Midbrain (tissue), 1 donor: Measurements from ENCODE around the gene SLMAP.

Experiments
- DNase-seq: peaks from one replicate; lab custom pipeline; 2025; lab: John Stamatoyannopoulos, UW

Gene SLMAP

DNA sequence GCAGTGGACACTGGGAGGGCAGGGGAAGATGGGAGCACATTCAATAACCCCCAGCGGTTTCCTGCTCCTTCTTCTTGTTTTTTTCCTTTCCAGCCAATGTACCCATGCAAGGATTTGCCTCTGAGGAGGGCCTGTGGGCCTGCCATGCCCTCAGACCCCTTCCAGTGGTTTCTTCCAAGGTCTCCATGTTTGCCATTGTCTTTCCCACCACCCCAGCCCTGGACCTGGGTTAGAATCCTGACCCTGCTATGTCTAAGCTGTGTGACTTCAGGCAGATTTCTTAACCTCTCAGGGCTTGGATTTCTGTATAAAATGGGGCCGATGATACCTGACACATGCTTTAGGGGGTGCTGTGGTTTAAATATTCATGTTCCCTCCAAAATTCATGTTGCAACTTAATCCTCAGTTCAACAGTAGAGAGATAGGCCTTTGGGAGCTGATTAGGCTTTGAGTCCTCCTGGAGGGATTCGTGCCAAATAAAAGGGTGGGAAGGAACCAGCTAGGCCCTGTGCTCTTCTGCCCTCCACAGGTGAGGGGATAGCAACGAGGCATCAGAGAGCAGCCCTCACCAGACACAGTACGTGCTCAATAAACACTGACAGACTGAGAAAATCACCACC lies 205.8 kb downstream of the SLMAP start:
- DNase-seq: no peak

DNA sequence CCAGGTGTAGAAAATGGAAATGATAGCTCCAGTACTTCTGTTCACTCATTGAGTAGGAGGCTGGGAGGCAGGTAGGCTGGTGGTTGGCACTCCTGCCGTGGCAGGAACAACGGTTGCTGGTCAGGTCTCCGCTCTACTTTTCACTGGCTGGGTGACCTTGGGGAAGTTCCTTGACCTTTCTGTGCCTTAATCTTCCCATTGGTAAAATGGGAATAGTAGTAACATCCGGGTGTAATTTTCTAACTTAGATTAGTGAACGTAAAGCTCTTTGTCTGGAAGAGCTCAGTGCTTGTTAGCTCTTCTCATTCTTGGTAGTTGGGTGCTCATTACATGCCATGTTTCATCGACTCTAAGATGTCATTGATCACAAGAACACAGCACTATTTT lies 206.3 kb downstream of the SLMAP start:
- DNase-seq: no peak

DNA sequence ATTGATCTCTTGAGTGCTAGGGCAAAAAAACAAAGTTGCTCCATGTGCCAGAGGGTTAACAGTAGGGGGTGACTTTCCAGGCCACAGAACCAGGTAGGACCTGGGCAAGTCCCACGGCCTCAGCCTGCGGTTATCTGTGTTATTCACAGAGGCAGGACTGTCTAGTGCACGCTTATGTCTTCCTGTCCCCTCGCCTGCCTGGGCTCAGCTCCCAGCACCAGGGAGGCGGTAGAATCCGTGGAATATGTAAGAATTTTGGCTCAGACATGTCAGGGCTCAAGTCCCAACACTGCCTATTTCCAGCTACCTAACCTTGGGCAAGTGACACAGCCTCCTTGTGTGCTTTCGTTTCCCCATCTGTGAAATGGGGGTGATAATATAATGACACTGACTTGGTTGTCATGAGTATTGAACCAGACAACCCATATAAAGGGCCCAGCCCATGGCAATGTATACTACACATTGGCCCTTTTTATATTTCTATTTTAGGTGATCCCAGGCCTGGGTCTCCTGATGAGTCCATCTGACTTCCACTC lies 207.8 kb downstream of the SLMAP start:
- DNase-seq: no peak

DNA sequence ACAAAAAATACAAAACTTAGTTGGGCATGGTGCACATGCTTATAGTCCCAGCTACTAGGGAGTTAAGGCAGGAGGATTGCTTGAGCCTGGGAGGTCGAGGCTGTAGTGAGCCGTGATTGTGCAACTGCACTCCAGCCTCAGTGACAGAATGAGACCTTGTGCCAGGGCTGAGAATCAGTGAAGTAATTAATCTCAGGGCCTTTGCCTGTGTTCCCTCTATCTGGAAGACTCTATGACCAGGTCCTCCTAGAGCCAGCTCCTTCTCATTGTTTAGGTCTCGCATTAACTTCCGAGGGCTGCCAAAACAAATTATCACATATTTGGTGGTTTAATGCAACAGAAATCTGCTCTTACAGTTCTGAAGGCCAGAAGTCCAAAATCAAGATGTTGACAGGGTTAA lies 210.7 kb downstream of the SLMAP start:
- no peak for DNase-seq

DNA sequence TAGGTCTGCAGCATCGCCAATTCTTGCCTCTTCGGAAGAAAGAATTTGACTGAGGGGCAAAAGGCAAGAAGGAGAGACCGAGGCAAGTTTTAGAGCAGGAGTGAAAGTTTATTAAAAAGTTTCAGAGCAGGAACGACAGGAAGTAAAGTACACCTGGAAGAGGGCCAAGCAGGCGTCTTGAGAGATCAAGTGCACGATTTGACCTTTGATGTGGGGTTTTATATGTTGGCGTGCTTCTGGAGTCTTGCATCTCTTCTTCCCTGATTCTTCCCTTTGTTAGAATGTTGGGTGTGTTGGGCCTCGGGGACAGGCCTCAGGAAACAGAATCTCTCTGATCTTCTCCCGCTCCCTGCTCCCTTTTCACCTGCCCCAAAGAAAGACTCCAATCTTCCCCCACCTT lies 211.5 kb downstream of the SLMAP start:
- no peak for DNase-seq

DNA sequence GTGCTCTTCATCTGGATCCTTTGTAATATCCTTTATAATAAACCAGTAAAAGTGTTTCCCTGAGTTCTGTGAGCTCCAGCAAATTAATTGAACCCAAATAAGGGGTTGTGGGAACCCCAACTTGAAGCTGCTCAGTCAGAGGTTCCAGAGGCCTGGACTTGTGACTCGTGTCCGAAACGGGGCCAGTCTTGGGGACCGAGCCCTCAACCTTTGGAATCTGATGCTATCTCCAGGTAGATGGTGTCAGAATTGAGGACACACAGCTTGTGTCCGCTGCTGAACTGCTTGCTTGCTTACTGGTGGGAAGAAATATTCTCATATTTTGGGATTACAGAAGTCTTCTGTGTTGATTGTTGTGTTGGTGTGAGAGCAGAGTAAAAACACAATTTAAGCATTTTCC lies 212.4 kb downstream of the SLMAP start:
- DNase-seq: no peak

DNA sequence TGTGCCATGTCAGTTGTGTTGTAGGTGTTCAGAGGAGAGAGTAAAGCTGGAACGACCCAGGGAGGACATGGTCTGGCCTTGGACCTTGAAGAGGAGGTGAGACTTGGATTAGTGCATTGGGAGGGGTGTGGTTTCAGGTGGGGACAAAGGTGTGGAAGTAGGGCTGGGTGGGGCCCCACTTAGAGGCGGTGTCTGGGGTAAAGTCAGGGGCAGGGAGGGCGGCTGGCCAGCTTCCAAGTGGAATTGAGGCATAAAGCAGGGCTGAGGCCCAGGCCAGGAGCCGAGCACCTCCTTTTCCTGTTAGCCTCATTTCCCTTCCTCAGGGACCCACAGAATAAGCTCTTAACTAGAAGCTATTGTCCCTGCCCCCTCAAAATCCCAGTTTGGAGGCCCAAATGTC lies 215.9 kb downstream of the SLMAP start:
- DNase-seq: no peak

DNA sequence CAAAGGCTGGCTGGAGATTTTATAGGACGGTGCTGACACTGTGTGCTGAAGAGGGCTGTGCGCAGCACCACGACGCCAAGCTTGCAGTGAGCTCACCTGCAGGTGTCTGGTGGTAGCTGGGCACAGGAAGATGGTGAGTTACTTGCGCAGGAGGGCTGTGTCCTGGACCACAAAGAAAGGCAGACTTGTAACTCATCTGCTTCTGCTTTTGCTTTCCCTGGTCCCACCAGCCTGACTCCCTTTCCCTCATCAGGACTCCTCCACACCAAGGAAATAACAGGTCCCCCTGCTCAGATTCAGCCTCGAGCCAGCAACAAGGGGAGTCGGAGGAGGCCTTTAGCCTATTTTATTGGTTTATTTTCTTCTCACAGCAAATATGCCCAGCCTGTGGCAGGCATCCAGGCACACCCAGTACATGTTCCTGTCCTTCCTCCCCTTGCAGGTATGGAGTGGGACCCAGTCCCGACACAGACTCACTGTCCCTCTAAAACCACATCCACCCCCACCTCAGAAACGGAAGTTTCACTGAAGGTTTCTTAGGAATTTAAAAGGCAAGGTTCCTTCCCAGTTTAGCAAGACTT lies 216.5 kb downstream of the SLMAP start:
- DNase-seq: no peak

DNA sequence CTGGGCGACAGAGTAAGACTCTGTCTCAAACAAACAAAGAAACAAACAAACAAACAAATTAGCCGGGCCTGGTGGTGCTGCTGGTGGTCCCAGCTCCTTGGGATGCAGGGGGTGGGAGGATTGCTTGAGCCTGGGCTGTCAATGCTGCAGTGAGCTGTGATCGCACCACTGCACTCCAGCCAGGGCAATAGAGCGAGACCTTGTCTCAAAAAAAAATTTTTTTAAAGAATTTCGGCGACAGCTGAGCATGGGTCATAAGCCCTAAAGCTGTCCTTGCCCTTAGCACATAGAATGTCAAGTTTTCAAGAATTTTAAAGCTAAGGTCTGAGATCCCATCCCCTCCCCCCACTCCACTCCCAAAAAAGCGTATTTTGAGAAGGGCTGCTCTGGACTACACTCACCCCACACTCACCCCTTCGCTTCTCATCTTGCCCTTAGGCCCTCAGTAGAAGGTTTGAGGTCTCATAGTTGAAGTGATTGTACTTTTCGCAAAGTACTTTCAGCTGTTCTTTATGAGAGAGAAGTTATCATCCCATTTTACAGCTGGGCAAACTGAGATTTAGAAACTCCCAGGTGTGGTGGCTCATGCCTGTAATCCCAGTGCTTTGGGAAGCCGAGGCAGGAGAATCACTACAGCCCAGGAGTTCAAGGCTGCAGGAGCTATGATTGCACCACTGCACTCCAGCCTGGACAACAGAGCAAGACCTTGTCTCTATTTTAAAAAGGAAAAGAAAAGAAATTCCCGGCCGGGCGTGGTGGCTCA lies 217.8 kb downstream of the SLMAP start:
- DNase-seq: no peak

DNA sequence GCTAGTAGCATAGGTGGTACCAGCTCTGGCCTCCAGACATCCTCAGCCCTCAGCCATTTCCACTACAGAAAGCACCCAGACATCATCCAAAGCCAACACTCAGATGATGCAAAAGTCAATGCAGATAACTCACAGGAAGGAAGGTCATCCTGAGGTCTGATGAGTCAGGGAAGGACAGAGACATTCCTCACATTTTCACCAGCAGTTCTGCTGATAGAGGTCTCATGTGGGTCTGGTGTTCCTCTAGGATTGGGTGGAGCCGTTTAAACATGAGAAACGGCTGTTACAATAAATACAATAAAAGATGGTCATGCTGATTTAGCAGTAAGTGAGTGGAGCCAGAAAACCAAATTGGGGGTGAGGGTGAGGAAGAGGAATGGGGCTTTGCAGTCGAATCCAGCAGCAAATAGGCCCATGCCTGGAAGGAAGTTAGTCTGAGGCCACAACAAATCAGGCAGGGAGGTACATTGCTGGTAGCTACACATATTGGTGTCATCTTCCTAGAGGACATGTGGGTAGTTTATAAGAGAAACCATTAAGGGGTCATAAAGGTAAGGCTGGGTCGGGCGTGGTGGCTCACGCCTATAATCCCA lies 218.8 kb downstream of the SLMAP start:
- DNase-seq: no peak

DNA sequence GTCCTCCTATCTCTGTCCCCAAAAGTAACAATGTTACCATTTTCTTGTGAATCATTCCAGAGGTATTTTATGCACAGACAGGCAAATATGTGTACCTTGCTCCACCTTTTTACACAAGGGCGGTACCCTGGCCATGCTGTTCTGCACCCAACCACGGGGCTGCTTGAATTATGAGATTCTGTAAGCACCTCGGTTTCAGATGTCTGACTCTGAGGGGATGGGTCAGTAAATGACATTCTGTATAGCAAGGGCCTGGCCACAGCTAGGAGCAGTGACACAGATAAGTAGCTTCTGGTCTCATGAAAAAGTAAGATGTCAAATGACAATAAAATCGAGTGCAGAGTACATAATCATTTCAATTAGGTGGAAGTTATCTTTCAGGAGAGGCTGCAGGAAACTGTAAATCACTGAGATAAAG lies 221.7 kb downstream of the SLMAP start:
- no peak for DNase-seq

DNA sequence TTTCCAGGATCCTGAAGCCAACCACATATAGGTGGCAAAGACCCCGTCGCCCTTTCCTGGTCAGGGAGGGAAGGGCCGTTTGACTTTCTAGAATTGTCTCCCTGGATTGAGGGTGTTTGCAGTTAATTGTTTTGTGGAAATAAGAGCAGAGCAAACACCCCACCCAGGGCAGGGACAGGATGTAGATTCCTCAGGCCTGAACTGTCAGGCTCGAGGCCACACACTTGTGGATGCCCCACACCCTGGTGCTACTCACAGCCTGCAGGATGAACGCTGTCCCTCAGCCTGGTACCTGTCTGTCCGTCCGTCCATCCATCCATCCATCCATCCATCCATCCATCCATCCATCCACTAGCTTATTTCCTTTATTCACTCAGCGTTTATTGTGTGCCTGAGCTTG lies 222.2 kb downstream of the SLMAP start:
- no peak for DNase-seq
